ENCODE data around the gene ELOVL3.
"Not testable (repeated sequence)": the region's sequence is repeated elsewhere in the genome, so short reads cannot be mapped to it uniquely, and the experiment has no call there.

The ELOVL3 gene, protein sequence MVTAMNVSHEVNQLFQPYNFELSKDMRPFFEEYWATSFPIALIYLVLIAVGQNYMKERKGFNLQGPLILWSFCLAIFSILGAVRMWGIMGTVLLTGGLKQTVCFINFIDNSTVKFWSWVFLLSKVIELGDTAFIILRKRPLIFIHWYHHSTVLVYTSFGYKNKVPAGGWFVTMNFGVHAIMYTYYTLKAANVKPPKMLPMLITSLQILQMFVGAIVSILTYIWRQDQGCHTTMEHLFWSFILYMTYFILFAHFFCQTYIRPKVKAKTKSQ

DNA sequence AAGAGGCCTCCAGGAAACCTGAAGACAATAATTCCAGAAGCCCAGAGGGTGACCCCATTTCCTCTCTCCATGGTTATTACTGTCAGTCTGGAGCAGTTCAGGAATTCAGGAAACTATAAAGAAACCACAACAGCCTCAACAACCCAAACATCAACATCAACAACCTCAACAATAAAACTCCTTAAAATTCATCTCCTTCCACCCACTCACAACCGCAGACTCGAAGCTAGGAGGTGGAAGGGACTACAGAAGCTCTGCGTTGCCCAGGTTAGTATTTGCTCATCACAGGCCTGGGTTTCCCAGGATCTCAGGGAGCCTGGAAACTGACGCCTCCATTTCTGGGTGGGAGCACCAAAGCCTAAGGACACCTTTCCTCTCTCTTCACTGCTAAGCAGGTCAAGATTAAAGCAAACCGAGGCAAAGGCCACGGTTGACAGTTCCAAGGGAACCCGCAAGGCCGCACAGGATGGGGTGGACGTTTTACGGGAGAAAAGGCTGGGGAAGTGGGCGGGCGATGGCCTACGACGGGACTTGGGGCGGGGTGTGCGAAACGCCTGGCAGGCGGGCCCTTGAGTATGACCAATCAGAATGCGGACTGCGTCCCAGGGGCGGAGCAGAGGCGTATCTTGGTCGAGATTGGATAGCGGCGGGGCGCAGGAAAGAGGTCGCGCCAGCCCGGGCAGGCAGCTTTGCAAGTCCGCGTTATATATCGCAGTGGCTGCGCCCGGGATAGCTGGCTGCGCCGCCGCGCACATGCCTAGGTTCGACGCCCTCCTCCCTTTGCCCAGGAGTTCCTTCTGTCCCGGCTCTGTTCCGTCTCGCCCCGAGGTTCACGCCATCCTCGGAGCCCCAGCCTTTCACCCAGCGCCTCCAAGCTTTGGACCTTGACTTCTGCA is at the start of gene ELOVL3:
TSS of gene ELOVL3 (plus strand) at position 654 of the 896 bp plus-strand sequence. CDS start 250 bp downstream, outside the sequence.
- DNase-seq (ENCODE audit: insufficient read length, low spot score) (peak; percentile 94), FAIRE-seq (peak; percentile 91)

DNA sequence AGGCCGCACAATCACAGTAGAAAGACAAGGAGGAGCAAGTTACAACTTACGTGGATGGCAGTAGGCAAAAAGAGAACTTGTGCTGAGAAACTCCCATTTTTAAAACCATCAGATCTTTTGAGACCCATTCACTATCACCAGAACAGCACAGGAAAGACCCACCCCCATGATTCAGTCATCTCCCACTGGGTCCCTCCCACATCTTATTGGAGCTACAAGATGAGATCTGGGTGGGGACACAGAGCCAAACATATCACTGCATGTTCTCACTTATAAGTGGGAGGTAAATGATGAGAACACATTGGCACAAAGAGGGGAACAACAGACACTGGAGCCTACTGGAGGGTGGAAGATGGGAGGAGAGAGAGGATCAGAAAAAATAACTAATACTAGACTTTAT is 41.5 kb upstream of the ELOVL3 start:
- FAIRE-seq (no peak), DNase-seq (ENCODE audit: insufficient read length, low spot score) (no peak)

DNA sequence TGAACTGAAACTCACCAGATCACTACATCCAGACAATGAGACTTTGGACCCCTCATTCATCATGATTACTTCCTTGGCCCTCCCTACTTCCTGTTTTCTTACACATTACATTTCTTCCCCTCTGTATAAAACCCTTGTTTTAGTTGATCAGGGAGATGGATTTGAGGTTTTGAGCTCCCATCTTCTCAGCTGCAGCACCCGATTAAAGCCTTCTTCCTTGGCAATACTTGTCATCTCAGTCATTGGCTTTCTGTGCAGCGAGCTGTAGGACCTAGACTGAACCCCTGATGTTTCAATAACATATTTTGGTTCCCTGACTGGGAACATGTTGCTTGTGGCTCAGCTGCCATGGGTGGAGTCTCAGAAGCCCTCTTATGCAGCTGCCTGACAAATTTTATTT is 40.8 kb upstream of the ELOVL3 start:
- no peak for FAIRE-seq
- DNase-seq (ENCODE audit: insufficient read length, low spot score), result no peak

DNA sequence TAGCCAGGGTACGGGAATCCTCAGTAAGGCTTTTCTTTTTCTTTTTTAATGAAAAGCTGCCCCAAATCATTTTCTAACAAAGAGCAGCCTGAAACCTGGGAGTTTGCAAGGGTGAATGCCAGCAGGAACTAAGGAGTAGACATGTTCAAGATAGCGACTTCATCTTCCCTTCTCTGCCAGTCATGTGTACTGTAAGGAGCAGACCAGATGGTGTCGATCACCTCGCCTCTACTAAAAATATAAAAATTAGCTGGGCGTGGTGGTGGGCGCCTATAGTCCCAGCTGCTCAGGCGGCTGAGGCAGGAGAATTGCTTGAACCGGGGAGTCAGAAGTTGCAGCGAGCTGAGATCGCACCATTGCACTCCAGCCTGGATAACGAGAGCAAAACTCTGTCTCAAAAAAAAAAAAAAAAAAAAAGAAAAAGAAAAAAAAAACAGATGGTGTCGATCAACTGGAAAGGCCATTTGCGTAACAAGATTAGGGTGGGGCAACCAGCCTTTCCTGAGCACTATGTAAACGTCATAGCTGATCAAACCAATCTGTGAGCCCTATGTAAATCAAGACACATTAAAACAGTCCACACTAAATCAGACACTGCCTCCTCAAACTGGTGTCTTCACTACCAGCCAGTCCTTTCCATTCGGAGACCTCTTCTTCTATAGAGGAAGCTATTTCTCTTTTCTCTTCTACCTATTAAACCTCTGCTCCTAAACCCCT is 40.1 kb upstream of the ELOVL3 start:
- FAIRE-seq, result no peak
- DNase-seq (ENCODE audit: insufficient read length, low spot score), result no peak

DNA sequence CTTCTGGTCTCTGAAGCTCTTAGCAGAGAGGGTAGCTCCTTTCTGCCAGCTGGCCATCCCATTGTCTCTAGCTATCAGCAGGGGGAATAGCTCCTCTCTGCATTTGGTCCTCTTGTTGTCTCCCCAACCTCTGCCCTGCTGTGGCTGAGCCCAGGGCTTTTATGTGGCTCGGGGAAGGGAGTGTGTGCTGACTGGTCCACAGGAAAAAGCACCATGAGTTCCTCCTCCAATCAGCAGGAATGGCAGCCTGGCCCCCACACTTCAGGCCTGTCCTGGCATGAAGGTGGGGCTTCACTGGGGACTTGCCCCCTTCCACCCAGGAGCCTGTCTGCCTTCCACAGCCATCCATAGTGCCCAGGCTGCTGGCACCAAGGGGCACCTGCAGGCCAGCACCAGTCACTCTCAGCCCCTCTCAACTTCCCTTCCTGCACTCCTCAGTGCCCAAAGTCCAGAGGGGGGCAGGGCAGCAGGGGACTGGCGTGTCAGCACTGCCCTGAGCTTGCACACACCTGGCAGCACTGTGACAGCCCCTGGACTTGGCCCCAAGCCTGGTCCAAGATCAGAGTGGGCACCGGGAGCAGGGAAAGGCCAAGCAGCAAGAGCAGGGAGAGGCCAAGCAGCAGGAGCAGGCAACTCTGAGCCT is 37.7 kb upstream of the ELOVL3 start:
- DNase-seq (ENCODE audit: insufficient read length, low spot score) (no peak), FAIRE-seq (no peak)

DNA sequence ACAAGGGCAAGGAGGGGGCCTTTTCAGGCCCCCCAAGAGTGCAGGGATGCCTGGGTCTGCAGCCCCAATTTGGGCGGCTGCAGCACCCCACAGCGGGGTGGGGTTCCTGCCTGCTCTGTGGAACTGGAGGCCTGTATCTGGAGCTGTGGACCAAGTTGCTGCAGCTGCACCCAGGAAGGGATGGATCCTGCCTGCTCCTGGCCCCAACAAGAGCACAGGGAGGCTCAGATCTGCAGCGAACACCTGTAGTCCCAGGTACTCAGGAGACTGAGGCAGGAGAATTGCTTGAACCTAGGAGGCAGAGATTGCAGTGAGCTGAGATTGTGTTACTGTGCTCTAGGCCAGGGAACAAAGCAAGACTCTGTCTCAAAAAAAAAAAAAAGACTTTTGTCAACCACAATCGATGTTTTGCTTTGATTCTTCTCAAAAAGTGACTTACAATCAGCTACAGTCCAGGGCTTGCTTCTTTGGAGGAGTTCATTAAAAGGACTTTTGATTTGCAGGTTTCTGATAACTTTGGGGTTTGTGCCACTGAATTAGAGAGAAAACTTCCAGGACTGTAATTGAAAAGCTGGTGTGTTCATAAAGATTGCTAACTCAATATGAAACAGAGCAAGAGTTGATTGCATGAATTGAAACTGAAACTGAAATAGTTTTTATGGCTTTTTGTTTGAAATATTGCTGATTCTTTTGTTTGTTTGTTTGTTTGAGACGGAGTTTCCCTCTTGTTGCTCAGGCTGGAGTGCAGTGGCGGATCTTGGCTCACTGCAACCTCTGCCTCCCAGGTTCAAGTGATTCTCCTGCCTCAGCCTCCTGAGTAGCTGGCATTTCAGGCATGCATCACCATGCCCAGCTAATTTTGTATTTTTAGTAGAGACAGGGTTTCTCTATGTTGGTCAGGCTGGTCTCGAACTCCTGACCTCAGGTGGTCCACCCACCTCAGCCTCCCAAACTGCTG is 36.9 kb upstream of the ELOVL3 start:
- not testable (repeated sequence) for DNase-seq (ENCODE audit: insufficient read length, low spot score)
- peak; percentile 76 for FAIRE-seq

DNA sequence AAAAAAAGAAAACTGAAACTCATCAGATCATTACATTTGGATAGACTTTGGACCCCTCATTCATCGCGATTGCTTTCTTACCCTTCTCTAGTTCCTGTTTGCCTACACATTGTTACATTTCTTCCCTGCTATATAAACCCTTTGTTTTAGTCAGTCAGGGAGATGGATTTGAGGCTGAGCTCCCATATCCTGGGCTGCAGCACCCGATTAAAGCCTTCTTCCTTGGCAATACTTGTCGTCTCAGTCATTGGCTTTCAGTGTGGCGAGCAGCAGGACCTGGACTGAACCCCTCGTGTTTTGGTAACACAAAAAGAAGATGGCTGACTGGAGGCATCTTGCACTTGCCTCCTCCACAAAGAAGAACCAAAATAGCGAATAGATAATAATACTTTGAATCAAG is 34.1 kb upstream of the ELOVL3 start:
- DNase-seq (ENCODE audit: insufficient read length, low spot score), result no peak
- no peak for FAIRE-seq

DNA sequence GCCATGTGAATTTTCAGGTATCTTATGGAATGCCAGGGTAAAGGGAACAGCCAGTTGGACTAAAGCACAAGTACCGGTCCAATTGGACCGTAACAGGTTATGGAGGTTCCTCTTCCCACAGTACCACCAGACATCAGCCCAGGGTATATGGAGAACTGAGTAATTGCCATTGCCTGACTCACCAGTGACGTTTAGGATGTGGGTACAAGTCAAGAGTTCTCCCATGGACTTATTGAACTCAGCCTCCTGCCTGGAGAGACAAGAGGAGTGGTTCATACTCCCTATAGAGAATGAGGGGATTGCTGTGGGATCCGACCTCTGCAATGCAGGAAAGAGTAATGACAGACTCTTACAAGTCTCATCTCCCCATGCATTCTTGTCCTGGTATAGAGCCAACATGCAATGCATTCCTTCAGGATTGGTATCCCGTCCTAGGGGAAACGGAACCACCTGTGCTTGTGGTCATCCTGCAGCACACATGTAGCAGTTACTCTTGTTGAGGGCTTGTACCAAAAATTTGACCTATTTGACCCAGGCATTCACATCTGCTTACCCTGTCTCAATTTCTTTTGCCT is 30.7 kb upstream of the ELOVL3 start:
- FAIRE-seq (no peak), DNase-seq (ENCODE audit: insufficient read length, low spot score) (no peak)

DNA sequence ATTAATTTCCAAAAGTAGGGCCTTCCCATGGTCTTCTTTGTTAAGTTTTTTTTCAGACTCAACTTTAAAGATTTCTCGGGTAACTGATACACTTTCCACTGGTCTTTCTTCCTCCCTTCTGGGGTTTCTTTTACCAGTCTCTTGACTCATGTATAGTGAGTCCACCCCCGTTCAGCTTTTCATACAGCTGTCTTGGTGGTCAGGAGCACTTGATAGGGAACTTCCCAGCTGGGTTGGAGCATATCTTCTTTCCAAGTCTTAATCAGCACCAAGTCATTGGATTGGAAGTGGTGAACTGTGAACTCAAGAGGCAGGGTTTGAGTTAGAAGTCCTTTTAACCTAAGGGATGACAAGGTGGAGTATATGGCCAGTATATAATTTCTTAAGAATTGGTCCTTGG is 29.2 kb upstream of the ELOVL3 start:
- FAIRE-seq (no peak), DNase-seq (ENCODE audit: insufficient read length, low spot score) (no peak)

DNA sequence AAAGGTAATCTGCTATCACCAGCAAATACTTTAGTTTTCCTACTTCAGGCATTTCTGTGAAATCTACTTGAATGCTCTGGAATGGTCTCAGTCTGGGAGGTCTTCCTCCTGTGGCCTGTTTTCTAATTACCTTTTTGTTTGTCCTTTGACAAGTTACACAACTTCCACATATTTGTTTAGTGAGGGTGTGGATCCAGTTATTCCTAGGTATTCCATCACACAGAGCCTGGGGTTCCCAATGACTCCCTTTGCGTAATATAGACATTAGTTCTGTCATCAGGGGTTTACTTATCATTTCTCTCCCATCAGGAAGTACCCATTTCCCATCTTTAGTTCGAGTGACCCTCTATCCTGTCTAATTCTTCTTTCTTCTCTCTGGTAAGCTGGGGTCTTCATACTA is 28.1 kb upstream of the ELOVL3 start:
- DNase-seq (ENCODE audit: insufficient read length, low spot score) (no peak), FAIRE-seq (no peak)

DNA sequence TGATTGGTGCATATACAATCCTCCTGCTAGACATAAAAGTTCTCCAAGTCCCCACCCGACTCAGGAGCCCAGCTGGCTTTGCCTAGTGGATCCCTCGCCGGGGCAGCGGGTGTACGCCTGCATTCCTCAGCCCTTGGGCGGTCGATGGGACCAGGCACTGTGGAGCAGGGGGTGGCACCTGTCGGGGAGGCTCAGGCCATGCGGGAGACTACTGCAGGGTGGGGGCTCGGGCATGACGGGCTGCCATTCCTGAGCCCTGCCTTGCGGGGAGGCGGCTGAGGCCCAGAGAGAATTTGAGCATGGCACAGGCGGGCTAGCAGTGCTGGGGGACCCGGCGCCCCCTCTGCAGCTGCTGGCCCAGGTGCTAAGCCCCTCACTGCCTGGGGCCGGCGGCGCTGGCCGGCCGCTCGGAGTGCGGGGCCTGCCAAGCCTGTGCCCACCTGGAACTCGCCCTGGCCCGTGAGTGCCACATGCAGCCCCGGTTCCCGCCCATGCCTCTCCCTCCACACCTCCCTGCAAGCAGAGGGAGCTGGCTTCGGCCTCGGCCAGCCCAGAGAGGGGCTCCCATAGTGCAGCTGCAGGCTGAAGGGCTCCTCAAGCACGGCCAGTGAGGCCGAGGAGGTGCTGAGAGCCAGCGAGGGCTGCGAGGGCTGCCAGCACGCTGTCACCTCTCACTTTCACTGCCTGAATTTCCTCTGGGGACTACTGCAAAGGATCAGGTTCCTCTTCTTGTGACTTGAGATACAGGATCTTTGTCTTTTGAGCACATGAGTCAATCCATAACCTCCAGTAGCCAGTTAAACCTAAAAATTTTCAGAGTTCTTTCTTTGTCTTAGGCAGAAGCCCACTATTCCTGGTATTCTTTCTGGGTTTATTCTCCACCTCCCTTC is 25.1 kb upstream of the ELOVL3 start:
- no peak for DNase-seq (ENCODE audit: insufficient read length, low spot score)

DNA sequence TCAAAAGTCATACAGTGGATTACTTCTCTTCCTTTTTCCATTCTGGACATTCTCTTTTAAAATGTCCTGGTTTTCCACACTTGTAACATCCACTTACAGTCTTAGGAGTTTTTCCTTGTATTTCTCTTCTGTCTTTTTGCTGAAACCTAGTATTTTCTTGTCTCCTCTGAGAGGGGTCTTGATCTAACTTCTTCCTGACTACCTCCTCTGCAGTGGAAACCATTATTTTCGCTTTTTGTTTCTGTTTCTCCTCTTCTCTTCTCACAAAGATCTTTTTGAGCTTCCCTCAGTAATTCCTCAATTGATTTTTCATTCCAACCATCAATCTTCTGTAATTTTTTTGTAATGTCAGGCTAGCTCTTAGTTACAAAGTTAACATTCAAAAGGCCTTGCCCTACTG is 23.7 kb upstream of the ELOVL3 start:
- no peak for FAIRE-seq
- DNase-seq (ENCODE audit: insufficient read length, low spot score), result peak; percentile 41

More for the DNA sequence above, 25.1 kb upstream of the ELOVL3 start:
- no peak for FAIRE-seq

DNA sequence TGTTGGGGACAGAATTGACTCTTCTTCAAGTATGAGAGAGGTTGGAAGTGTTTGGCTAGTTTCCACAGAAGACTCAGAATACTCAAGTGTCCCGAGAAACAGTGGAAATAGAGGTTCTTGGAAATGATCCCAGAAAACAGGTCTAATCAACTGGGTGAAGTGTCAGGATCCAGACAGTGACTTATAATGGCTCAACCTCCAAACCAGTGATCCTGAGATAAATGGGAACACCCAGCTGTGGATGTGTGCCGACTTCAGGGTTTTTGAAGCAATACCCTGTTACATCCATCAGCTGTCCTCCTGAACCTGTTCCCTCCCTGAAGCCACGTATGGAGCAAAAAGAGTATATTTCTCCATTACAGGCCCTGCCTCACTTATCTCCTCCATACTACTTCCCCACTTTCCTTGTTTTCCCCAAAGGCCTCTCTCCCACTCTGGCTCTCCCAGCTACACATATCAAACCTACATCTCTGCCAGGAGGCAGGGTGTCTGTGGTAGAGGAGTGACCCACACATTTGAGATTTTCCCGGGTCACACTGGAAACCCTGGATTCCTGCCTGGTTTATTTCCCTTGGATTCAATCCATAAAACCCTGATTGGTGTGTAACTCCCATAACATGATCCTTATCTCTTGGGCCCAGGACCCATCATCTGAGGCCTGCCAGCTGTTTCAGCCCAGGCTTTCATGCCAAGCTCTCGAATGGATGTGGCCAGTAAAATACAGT is 17.6 kb upstream of the ELOVL3 start:
- FAIRE-seq, result no peak

DNA sequence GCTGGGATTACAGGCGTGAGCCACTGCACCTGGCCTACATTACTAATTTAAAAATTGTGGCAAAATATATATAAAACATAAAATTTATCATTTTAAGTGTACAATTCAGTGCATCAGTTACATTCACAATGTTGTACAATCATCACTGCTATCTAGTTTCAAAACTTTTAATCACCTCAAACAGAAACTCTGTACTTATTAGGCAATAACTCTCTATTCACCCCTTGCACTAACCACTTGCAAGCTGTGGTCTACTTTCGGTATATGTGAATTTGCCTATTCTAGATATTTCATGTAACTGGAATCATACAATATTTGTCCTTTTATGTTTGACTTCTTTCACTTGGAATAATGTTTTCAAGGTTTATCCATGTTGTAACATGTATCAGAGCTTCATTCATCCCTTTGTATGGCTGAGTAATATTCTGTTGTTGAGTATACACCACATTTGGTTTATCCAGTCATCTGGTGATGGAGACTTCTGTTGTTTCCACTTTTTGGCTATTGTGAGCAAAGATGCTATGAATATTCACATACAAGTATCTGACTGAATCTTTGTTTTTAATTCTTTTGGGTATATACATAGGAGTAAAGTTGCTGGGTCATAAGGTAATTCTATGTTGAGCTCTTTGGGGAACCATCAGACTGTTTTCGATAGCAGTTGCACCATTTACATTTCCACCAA is 14.3 kb upstream of the ELOVL3 start:
- DNase-seq (ENCODE audit: insufficient read length, low spot score) (no peak), FAIRE-seq (no peak)

More for the DNA sequence above, 17.6 kb upstream of the ELOVL3 start:
- no peak for DNase-seq (ENCODE audit: insufficient read length, low spot score)

DNA sequence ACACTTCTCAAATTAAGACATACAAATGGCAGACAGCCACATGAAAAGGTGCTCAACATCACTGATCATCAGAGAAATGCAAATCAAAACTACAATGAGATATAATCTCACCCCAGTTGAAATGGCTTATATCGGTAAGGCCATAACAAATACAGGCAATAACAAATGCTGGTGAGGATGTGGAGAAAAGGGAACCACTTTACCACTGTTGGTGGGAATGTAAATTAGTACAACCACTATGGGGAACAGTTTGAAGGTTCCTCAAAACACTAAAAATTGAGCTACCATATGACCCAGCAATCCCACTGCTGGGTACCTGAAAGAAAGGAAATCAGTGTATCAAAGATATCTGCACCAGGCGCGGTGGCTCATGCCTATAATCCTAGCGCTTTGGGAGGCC is 12.5 kb upstream of the ELOVL3 start:
- FAIRE-seq; DNase-seq (ENCODE audit: insufficient read length, low spot score): not testable (repeated sequence)

DNA sequence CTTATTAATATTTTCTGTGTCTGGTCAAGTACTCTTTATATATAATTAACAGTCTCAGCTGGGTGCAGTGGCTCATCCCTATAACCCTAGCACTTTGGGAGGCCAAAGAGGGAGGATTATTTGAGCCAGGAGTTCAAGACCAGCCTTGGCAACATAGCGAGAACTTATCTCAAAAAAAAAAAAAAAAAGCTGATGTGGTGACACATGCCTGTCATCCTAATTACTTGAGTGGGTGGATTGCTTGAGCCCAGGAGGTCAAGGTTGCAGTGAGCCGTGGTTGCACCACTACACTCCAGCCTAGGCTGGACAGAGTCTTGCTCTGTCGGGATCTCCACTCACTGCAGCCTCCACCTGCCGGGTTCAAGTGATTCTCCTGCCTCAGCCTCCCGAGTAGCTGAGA is 6.7 kb upstream of the ELOVL3 start:
- FAIRE-seq, result no peak
- DNase-seq (ENCODE audit: insufficient read length, low spot score), result no peak

DNA sequence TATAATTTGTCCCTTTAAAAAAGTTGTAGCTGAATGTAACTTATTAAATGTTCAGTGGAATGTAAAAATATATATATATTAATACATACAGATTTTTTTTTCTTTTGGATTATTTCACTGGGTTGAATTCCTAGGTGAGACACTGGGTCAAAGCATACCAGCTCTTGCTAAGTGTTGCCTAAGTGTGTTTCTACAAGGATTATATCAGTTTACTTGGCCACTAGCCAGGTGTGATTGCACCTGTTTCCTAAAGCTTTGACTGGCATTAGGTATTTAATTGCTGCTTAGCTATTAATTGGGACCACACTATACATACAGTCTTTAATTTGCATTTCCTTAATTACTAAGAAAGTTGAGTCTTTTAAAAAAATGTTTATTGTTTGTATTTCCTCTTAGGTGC is 5.5 kb upstream of the ELOVL3 start:
- DNase-seq (ENCODE audit: insufficient read length, low spot score), result no peak

More for the DNA sequence above, 5.5 kb upstream of the ELOVL3 start:
- no peak for FAIRE-seq
